Chondrocyte (in vitro differentiated cells): ENCODE data around the gene RPTOR. TPM values are rescaled to one million over a fixed set of nuclear protein-coding genes. Genes with fewer than 3 reads are reported as not detected.

Experiments used
- DNase-seq: peaks from one replicate; pipeline ENCODE4 v3.0.0; 2021; ENCODE audit warnings: mixed read lengths, low spot score
- H3K27ac Mint-ChIP-seq: one replicate; pipeline ENCODE4 v1.8.0; 2021; ENCODE audit warnings: mild to moderate bottlenecking, moderate library complexity, mixed read lengths; ENCODE audit not compliant: unreplicated experiment
- H3K27me3 Mint-ChIP-seq: 2 replicates; pipeline ENCODE4 v1.8.0; 2021; ENCODE audit warnings: low read depth, mixed read lengths
- H3K36me3 Mint-ChIP-seq: 2 replicates; pipeline ENCODE4 v1.8.0; 2021; ENCODE audit warnings: low read depth, mixed read lengths
- H3K4me1 Mint-ChIP-seq: 2 replicates; pipeline ENCODE4 v1.8.0; 2021; ENCODE audit warnings: low read depth, mild to moderate bottlenecking, mixed read lengths
- H3K4me3 Mint-ChIP-seq: one replicate; pipeline ENCODE4 v1.8.0; 2021; ENCODE audit warnings: mild to moderate bottlenecking, moderate library complexity, mixed read lengths; ENCODE audit not compliant: unreplicated experiment
- H3K9me3 Mint-ChIP-seq: 2 replicates; pipeline ENCODE4 v1.8.0; 2021; ENCODE audit warnings: low read depth, mixed read lengths
- total RNA-seq: library from RNA; stranded (reverse); gene quantifications from 3 replicates; pipeline ENCODE4 v1.2.1, GENCODE V29; 2021
- TF ChIP-seq, protein P1 (sequence below): fragments of 200-600 bp; sonication (generic); IDR thresholded peaks from 2 replicates; pipeline ENCODE4 v1.5.0; 2021; ENCODE audit warnings: antibody characterized with exemption, mild to moderate bottlenecking, moderate library complexity

The RPTOR gene
- total RNA-seq, 1 donor from 2014 or later, result 30.9 TPM

DNA sequence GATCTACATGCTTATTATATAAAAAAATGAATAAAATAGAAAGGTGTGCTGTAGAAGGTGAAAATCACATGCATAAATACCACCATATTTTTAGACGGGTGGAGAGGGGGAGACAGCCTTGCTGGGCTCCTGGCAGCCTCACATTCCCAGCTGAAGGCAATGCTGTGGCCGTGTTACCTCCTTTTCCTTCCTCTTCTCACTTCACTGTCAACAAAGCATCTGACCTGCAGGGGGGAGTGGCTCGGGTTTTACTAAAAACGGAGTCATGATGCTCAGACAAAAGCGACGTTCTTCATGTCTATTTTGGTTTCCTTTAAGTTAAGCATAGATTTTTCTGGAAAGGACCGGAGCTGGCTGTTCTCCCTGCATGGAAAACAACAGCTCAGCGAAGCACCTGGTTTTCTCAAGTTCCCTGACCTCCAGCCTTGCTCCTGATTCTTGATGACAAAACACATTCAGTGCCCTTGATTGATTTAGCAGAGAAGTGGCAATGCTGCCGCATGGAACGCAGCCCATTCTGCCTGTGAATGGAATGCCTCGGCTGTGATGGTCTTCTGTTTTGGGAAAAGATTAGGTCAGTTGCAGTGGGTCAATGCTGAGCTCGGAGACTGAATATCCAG is 5.5 kb upstream of the RPTOR start:
- Mint-ChIP-seq H3K27me3 (peaks cover 1% of the 10 kb centered on the region), H3K36me3 (no peaks in the 10 kb centered on the region), H3K4me3 (no peak overlapping the region), H3K9me3 (no peaks in the 10 kb centered on the region), H3K4me1 (peaks cover 7% of the 10 kb centered on the region), H3K27ac (no peak overlapping the region)
- no peak for DNase-seq
- TF ChIP-seq, protein P1, sequence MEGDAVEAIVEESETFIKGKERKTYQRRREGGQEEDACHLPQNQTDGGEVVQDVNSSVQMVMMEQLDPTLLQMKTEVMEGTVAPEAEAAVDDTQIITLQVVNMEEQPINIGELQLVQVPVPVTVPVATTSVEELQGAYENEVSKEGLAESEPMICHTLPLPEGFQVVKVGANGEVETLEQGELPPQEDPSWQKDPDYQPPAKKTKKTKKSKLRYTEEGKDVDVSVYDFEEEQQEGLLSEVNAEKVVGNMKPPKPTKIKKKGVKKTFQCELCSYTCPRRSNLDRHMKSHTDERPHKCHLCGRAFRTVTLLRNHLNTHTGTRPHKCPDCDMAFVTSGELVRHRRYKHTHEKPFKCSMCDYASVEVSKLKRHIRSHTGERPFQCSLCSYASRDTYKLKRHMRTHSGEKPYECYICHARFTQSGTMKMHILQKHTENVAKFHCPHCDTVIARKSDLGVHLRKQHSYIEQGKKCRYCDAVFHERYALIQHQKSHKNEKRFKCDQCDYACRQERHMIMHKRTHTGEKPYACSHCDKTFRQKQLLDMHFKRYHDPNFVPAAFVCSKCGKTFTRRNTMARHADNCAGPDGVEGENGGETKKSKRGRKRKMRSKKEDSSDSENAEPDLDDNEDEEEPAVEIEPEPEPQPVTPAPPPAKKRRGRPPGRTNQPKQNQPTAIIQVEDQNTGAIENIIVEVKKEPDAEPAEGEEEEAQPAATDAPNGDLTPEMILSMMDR, result no peak

DNA sequence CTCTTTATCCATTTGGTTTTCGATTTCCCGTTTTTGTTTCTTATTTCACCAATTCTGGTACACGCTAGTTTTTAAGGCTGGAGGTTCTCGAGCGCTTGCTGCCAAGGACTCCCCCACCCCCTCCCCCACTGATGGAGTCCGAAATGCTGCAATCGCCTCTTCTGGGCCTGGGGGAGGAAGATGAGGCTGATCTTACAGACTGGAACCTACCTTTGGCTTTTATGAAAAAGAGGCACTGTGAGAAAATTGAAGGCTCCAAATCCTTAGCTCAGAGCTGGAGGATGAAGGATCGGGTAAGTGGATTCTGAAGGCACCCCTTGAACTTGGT is 825 bp downstream of the RPTOR start:
- peak overlapping the region; percentile 92 for H3K27ac Mint-ChIP-seq
- no peaks in the 10 kb centered on the region for H3K9me3 Mint-ChIP-seq
- DNase-seq, result no peak
- H3K36me3 Mint-ChIP-seq, result no peaks in the 10 kb centered on the region
- peak overlapping the region; percentile 89 for H3K4me3 Mint-ChIP-seq
- TF ChIP-seq, protein P1, result no peak
- peaks cover 33% of the 10 kb centered on the region for H3K4me1 Mint-ChIP-seq
- no peaks in the 10 kb centered on the region for H3K27me3 Mint-ChIP-seq

DNA sequence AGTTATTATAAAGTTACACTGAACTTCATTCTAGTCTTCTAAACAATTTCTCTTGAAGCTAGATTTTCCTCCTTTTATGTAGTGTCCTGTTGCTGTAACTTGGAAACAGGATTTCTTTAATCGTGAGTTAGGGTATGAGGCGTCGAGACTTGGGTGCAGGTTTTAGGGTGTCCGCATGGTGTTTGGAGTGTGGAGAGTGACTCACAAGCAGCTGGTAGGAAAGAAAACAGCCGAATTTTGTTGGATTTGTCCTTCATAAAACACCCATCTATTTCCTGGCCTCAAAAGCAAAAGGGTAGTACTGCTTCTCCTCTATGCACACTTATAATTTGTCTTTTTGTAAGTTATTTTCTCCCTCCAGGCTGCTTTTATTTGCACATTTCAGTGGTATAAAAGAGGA is 1.6 kb downstream of the RPTOR start:
- Mint-ChIP-seq H3K27me3 (no peaks in the 10 kb centered on the region), H3K36me3 (no peaks in the 10 kb centered on the region), H3K4me1 (peaks cover 33% of the 10 kb centered on the region), H3K4me3 (peak overlapping the region; percentile 89), H3K9me3 (no peaks in the 10 kb centered on the region), H3K27ac (peak overlapping the region; percentile 32)
- no peak for DNase-seq
- TF ChIP-seq, protein P1, result no peak

DNA sequence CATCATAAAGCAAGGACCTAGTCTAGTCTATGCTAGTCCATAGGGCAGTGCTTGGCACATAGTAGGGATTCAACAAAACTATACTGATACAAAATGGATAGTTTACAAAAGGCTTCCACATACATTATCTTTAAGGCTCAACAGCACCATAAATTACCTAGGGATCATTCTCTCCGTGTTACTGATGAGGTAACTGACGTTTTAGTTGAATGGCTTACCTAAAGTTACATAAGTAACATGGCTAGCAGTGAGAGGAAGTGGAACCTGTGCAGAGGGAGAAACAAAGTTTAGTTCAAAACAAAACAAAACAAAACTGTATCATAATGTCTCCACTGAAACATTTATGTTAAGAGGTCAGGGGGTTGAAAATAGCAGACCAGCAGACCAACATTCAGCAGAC is 7.9 kb downstream of the RPTOR start:
- no peak for DNase-seq
- peaks cover 1% of the 10 kb centered on the region for H3K36me3 Mint-ChIP-seq
- H3K27me3 Mint-ChIP-seq, result no peaks in the 10 kb centered on the region
- H3K4me3 Mint-ChIP-seq, result no peak overlapping the region
- peaks cover 8% of the 10 kb centered on the region for H3K4me1 Mint-ChIP-seq
- no peaks in the 10 kb centered on the region for H3K9me3 Mint-ChIP-seq
- no peak overlapping the region for H3K27ac Mint-ChIP-seq
- TF ChIP-seq, protein P1, result no peak

DNA sequence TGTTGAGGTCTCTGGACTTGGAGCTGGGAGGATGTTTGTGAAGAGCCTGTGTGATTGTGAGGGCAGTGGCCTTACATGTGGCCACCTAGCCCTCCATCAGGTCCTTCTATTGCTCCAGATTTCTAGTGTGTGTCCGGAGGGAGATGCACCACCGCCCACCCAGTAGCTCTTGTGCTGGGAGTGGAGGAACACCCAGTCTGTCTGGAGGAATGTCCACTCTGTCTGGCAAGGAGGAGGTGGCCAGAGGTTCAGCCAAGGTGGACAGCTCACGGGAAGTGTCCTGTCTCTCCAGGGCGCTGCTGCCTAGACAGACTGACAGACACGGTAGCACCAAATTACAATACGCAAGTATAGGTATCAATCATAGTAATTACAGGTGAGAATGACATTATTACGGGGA is 10.6 kb downstream of the RPTOR start:
- TF ChIP-seq, protein P1, result no peak
- Mint-ChIP-seq H3K27ac (no peak overlapping the region), H3K4me1 (peaks cover 19% of the 10 kb centered on the region), H3K36me3 (peaks cover 1% of the 10 kb centered on the region), H3K9me3 (no peaks in the 10 kb centered on the region), H3K27me3 (no peaks in the 10 kb centered on the region), H3K4me3 (no peak overlapping the region)
- no peak for DNase-seq
